Brain pericyte (primary cell): ENCODE data around the gene ATXN1.

Experiments used
- DNase-seq: peaks from one replicate; pipeline ENCODE4 v3.0.0-alpha.2; 2012; ENCODE audit warnings: low read depth, low spot score

ATXN1 gene

DNA sequence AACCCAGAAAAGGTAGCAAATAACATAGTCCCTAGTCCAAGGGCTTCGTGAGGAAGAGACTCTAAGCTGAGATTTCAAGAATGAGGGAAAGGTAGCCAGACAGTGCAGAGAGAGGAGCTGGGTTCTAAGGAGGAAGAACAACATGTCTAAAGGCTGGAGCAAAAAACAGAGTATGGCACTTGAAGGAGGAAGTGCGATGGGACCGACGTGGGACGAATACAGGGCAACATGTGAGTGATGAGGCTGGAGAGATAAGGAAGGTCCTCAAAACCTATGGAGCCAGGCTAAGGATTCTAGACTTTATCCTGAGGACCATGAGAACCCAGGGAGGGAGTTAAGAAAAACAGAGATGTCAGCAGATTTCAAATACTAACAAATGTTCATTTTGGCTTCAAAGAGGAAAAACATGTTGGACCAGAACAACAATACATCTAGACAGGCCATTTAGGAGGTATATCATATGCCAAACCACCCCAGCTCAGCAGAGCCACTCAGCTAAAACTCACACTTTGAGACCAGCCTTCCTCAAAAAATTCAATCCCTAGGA lies 17.5 kb downstream of the ATXN1 start:
- DNase-seq, result no peak

GRCh38 chr6:16742116-16742515 lies 19.1 kb downstream of the ATXN1 start:
- DNase-seq, result no peak

DNA sequence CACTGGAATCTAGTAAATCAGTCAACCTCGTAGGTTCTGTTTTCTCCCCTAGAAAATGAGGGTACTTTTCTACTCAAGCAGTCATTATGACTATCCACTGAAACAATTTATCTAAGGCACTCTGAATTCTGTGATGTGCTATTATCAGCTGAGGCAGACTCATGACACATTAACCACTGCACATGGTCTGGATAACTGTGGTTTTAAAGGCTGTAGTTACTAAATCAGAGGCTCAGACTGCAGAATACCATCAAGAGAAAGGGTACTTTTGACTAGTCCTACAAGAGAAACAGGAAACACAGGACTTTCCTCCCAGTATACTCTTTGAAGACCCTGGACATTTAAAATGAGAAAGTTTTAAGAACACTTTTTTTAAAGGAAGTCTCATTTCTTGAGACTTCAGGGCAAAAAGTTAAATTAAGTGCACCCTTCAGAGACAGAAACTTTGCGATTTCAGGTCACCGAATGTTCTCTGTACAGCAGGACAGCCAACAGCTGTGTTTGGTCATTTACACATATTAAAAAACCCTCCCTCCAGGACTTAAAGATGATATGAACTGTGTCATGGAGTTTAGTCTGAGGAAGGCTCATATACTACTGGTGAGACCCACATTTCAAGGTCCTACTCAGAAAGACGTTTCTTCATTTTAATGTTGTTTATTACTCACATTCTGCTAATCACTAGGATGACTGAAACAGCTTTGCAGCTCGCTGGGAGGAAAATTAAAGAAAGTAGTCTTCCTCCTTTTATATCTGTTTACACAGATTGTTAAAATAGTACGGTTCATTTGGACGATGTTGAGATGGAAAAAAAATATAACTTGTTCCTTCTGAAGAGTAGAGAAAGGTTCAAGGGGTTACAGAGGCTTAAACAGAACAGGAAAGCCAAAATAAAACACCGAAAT lies 19.9 kb downstream of the ATXN1 start:
- DNase-seq, result no peak

DNA sequence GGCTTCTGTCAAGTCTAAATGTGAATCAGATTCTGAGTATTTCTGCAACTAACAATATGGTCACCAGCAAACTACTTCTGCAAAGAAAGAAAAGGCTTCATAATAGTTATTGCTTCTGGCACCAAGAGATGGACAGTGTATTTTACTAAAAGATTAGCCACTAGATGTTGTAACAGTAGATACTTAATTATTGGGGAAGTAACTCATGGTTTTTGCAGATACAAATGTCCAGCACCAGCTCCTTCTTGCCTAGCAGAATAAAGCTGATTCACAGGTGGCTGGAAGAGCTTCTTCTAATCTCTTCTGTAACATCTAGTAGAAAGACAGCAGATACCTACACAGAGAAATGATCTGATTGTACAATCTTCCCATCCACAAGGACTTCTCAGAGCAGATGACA lies 21.2 kb downstream of the ATXN1 start:
- no peak for DNase-seq

DNA sequence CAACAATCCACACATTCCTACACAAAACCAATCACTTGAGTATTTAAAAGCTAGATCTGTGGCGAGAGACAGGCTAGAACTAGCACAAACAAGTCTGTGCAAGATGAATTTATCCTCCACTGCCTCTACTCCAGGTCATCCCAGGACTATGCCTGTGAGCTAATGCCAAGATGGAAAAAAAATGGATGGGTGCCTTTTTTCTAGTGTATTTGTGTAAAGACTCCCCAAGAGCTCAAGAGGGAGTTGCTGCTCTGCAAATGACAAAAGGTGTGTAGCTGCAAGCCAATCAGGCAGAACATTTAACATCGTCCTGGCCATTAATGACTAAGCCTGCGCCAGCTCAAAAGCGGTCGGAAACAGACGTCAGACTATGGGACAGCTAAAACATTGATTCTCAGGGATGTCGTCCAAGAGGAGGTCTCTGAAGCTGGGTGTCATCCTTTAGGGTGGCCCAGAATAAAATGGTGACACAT lies 21.9 kb downstream of the ATXN1 start:
- DNase-seq, result no peak

GRCh38 chr6:16737925-16738324 lies 23.3 kb downstream of the ATXN1 start:
- DNase-seq, result no peak

DNA sequence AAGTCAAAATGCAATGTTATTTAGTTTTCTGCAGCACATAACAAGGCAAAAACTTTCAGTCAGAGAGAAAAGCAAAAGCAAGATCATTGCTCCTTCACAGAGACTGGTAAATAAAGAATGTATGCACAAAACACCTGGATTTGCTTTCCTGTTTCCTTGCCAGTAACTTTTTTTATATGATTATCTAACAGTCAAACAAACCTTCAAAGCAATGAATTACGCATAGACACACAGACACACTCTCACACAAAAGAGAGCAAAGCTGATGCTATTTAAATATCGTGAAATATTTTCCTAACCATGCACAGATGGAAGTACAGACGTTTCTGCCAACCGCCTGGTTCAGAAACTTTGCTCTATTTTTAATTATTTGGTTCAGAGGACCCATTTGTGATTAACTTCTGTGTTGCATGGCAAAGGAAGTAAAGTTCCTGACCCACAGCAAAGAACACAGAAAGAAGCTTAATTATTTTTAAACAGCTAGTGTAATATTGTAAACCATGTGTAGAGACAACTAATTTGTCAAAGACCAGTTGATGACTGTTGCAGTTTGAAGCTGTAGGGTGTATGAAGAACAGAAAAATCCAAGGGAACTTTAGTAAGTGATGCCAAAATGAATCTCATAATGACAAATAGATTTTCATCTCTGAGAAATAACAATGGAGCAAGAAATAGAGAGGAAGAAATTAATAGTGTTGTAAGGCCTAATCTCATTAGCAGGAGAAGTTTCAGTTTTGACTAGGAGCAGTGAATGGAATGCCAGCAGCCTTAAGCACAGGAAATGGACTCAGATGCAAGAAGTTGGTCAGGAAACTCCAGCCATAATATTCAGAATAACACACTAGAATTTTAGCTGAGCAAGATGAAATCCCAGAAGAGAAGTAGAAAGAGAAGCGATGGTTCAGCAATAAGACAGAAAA lies 24.1 kb downstream of the ATXN1 start:
- no peak for DNase-seq

DNA sequence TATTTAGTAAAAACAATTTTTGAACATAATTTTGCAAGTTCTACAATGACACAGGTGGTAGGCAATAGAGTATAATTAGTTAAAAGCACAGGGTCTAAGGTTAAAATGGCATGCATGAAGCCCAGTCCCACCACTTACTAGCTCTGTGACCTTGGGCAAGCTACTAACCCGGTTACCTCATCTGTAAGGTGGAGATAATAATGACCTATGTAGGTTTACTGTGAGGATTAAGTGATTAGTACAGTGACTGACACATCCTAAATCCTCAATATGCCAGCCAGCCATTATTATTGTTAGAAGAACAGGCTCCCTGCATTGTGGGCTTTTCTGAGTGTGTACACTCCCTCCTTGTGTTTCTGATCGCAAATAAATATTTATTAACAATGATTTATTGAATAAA lies 26.2 kb downstream of the ATXN1 start:
- no peak for DNase-seq

GRCh38 chr6:16733085-16733484 lies 28.2 kb downstream of the ATXN1 start:
- no peak for DNase-seq

DNA sequence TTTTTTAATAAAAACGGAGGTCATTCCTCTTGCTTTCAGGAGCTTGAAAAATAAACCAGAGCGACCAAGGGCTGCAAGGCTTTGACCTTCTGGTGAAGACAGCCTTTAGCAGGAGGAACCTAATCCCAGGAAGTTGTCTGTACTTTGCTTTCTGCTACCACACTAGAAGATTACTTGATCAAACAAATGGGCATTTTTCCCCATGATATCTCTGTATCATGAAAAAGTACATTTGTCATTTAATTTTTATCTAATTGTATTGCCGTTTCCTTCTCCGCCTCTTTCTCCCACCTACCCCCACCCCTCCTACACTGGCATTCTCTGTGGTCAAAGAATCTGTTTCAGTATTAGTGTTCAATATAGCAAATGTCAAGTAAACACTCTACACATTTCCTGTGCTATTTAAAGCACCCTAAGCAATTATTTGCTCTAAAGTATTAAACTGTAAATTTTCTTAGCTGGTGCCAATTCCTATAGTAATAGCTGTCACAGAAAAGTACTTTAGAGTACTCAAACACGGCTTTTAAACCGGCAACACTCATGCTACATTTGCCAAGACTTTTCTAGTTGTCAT lies 29.7 kb downstream of the ATXN1 start:
- no peak for DNase-seq

- DNase-seq, result no peak
Observed at GRCh38 chr6:16730738-16731477, 30.4 kb downstream of the ATXN1 start.

- no peak for DNase-seq
Observed at GRCh38 chr6:16729744-16730143, 31.5 kb downstream of the ATXN1 start.

DNA sequence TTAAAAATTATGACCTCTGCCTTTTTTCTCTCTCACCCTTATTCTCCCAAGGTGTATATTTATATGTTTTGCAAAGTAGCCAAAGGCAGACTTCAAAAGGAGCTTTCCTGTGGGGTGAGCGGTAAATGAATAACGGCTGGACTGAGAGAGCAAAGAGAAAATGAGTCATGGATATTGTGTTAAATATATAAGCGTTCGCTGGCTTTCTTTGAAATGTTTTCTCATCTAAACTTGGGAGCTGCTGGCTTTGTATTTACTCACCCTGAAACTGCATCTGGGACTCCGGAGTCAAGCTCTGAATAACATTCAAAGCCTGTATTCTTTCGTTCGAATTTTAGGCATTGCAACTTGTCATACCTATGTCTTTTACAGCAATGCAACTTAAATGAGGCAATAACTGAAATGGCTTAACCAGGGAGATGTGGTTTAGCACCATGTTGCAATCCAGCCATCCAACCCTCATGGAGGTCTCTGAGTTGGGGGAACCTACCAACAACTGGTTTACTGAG lies 32.0 kb downstream of the ATXN1 start:
- no peak for DNase-seq

DNA sequence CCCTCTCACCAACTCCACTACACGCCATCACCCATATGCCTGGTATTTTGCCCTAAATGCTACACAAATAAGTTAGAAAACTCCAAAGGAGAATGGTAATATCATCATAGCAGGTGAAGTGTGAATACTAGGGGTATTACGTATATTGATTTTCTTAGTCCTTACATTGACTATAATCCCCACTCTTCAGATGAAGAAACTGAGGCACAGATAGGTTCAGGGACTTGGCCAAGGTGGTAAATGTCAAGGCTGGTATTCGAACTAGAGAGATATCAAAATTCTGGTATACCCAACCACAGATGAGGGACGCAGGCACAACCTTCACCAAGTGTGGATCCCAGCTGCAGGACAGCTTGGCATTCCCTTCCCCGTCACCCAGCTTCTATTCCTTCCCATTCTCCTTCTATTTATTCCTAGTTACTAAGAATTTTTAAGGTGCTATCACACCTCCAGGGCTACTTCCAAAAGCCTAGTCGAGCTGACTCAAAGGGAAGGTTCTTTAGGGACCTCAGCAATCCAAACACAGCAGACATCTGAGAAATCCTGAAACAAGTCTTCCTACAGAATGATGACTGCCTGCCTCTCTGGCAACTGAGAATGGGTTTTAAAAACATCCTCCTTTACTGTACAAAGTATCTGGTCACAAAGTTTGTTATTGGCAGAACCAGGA lies 32.6 kb downstream of the ATXN1 start:
- DNase-seq, result no peak

DNA sequence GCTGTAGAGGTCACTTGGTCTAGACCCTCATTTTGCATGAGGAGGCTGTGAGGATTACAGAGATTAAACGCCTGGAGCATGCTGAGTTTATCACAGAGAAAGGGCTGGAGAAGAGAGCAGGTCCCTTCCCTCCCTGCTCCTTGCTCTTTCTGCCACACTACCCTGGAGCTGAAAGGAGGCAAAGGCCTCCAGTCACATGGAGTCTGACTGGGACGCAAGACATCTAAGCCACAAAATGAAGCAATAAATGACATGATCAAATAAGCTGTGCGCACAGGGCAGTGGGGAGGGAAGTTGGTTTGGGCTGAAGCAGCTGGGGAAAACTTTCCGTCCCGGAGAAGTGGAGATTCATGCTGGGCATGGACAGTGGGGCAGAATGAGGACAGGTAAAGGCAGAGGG lies 33.3 kb downstream of the ATXN1 start:
- DNase-seq, result no peak

- DNase-seq, result no peak
Observed at GRCh38 chr6:16725145-16725864, 36.0 kb downstream of the ATXN1 start.

- no peak for DNase-seq
Observed at GRCh38 chr6:16723826-16724225, 37.4 kb downstream of the ATXN1 start.

DNA sequence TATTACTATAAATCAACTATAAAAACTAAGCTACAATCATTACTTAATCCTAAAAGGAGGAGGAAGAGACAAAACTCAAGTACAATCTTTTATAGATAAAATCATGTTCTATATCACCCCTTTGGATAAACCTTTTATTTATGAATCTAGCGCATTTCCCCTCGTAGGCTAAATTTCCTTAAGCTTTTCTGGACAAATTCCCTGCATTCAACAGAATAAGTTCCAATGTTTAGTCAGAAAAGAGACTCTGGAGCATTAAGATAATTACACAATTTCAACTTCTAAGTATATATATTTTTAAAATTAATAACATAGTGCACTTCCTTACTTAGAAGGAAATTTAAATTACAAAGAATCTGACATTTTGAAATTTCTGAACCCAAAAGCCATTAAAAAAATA lies 37.9 kb downstream of the ATXN1 start:
- no peak for DNase-seq

DNA sequence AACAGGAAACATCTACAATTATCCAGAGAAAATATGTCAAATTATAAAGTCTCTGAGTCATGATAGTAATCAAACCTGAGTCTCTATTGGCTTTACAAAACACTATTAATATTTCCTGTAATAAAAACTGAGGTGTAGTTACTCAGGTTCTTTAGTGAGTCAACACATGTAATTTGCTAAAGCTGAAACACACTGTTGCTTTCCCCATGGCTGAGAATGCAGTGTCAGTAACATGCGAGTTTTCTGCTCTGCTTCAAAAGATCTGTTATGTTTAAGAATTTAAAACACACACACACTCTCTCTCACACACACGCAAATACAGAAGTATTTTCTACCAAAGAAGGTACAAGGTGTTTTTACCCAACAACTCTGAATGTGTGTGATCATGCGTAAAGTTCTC lies 38.6 kb downstream of the ATXN1 start:
- no peak for DNase-seq

- DNase-seq, result no peak
Observed at GRCh38 chr6:16721977-16722376, 39.3 kb downstream of the ATXN1 start.
